ENCODE measurements around the gene HOXA11.
A peak's percentile ranks its signal among the peaks of the same experiment; 100 is the strongest.

The HOXA11 gene

GRCh38 chr7:27156508-27156898 is 28.5 kb downstream of the HOXA11 start, which contains the start of gene HOXA7:
Gene HOXA7 (minus strand): TSS chr7:27156675. CDS start chr7:27156545, 130 bp downstream.
- DNase-seq = no peak

- no peak for DNase-seq
These were observed 29.1 kb downstream of the HOXA11 start for GRCh38 chr7:27155816-27156507.

- DNase-seq = no peak
These were observed 29.9 kb downstream of the HOXA11 start for GRCh38 chr7:27154901-27155815.

- DNase-seq = no peak
These were observed 30.7 kb downstream of the HOXA11 start for GRCh38 chr7:27154369-27154768.

- DNase-seq = no peak
These were observed 31.5 kb downstream of the HOXA11 start for GRCh38 chr7:27153526-27153925.

- no peak for DNase-seq
These were observed 32.1 kb downstream of the HOXA11 start for GRCh38 chr7:27152816-27153442.

- no peak for DNase-seq
These were observed 32.9 kb downstream of the HOXA11 start, which contains the start of gene HOXA3 for GRCh38 chr7:27151931-27152815. Gene HOXA3 (minus strand): TSS chr7:27152583. CDS start chr7:27110640, 41,943 bp downstream.

- no peak for DNase-seq
These were observed 33.6 kb downstream of the HOXA11 start for GRCh38 chr7:27151341-27151930.

GRCh38 chr7:27150568-27151340 is 34.3 kb downstream of the HOXA11 start:
- DNase-seq = peak; percentile 54

GRCh38 chr7:27149842-27150567 is 35.0 kb downstream of the HOXA11 start:
- no peak for DNase-seq

GRCh38 chr7:27148756-27149641 is 36.0 kb downstream of the HOXA11 start:
- no peak for DNase-seq

GRCh38 chr7:27148031-27148755 is 36.8 kb downstream of the HOXA11 start:
- DNase-seq = no peak

- DNase-seq = no peak
These were observed 37.6 kb downstream of the HOXA11 start, which contains the start of gene HOXA6 for GRCh38 chr7:27147199-27148030. Gene HOXA6 (minus strand): TSS chr7:27147774. CDS start chr7:27147749, 25 bp downstream.

GRCh38 chr7:27146491-27147198 is 38.4 kb downstream of the HOXA11 start:
- DNase-seq = no peak

- no peak for DNase-seq
These were observed 39.1 kb downstream of the HOXA11 start for GRCh38 chr7:27145914-27146412.

GRCh38 chr7:27145165-27145913 is 39.7 kb downstream of the HOXA11 start:
- no peak for DNase-seq
